Measurements from ENCODE around the gene TSR1. TPM values are rescaled to one million over a fixed set of nuclear protein-coding genes. Genes with fewer than 3 reads are reported as not detected.

The TSR1 gene
- total and polyA plus RNA-seq, 9 of the 15 experiments (the other 6 are each of a cell fraction or from before 2014, with no cell fraction given): 16.4 to 87.5 (median 55.2) TPM

DNA sequence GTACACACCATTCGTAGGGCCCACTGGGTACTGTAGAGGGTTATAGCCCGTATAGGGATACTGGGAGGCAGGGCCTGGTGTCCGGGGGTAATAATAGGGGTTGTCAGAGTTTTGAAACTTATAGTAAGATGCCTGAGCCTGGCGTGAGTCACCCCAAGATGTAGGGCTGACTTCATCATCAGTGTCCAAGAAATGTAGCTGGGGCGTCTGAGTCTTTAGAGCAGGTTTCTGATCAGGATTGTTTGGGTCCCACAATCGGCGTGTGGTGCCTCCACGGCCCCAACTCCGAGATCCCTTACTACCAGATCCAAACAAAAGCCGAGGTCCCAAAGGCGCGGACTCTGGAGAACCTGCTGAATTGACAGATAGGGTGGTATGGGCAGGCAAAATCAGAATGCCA, 37.1 kb downstream of the TSR1 start (continued):
- TF ChIP-seq, protein P1, sequence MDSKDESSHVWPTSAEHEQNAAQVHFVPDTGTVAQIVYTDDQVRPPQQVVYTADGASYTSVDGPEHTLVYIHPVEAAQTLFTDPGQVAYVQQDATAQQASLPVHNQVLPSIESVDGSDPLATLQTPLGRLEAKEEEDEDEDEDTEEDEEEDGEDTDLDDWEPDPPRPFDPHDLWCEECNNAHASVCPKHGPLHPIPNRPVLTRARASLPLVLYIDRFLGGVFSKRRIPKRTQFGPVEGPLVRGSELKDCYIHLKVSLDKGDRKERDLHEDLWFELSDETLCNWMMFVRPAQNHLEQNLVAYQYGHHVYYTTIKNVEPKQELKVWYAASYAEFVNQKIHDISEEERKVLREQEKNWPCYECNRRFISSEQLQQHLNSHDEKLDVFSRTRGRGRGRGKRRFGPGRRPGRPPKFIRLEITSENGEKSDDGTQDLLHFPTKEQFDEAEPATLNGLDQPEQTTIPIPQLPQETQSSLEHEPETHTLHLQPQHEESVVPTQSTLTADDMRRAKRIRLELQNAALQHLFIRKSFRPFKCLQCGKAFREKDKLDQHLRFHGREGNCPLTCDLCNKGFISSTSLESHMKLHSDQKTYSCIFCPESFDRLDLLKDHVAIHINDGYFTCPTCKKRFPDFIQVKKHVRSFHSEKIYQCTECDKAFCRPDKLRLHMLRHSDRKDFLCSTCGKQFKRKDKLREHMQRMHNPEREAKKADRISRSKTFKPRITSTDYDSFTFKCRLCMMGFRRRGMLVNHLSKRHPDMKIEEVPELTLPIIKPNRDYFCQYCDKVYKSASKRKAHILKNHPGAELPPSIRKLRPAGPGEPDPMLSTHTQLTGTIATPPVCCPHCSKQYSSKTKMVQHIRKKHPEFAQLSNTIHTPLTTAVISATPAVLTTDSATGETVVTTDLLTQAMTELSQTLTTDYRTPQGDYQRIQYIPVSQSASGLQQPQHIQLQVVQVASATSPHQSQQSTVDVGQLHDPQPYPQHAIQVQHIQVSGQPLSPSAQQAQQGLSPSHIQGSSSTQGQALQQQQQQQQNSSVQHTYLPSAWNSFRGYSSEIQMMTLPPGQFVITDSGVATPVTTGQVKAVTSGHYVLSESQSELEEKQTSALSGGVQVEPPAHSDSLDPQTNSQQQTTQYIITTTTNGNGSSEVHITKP (IDR thresholded peaks at IDR 0.05; ENCODE audit: partially characterized antibody): no peak
- TF ChIP-seq ZNF707 (CRISPR knock-in tag; conservative IDR thresholded peaks at IDR 0.05) (no peak), CBX5 (IDR thresholded peaks at IDR 0.05; ENCODE audit: borderline replicate concordance, low read depth) (no peak), ZNF174 (CRISPR knock-in tag; IDR thresholded peaks at IDR 0.05) (no peak), NR4A1 (CRISPR knock-in tag; IDR thresholded peaks at IDR 0.05) (no peak), NR4A1 (tag; IDR thresholded peaks at IDR 0.05) (no peak), PHB (CRISPR knock-in tag; IDR thresholded peaks at IDR 0.05) (no peak)

DNA sequence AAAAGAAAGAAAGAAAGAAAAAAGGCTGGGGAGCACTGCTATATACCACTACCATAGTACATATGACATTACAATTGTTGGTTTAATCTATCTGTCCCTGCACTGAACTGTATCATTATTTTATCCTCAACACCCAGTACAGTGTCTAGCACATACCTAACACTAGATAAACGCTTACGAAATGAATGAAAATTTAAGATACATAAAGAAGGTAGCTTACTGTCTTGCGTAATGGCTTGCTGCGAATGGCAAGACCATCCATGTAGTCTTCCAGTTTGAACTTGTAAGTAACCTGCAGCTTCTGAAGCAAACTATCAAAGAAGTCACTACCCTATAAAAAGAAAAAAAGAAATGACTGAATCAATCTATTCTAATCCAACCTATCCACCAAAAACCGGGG, 39.2 kb downstream of the TSR1 start:
- H3K9ac ChIP-seq (ENCODE audit: insufficient read depth in 1 of 2, low read depth in 2 of 2, low read length in 2 of 2): no peak overlapping the region
- no peak overlapping the region for H3K4me3 ChIP-seq
- in situ Hi-C loops (cut with MboI): no loop called here
- 93% methylated on average over 5 of the region's 5 CpGs for WGBS (ENCODE audit: insufficient coverage, low coverage, missing lambda C conversion rate)
- H3K9me1 ChIP-seq (ENCODE audit: control insufficient read depth, insufficient read depth, low read length): peaks cover 2% of the 10 kb centered on the region
- POLR2A ChIA-PET: no interaction called here
- intact Hi-C loops (cut with micrococcal nuclease): no loop called here
- FAIRE-seq: no peak
- peaks cover 7 to 10% of the 10 kb centered on the region in 2 experiments; a peak in 4 of 5 replicates for H3K4me1 ChIP-seq (replicated peaks in 1 of 2; ENCODE audit: control insufficient read depth in 2 of 2, insufficient read depth in 2 of 2, low read length in 2 of 2)
- H3K9me3 ChIP-seq (replicated peaks; ENCODE audit: control insufficient read depth, insufficient read depth, low read depth, low read length): no peaks in the 10 kb centered on the region
- H3K79me2 ChIP-seq (ENCODE audit: control insufficient read depth, insufficient read depth, low read length): peaks cover 13% of the 10 kb centered on the region
- no peak for ATAC-seq
- H2AFZ ChIP-seq (ENCODE audit: low read depth, low read length): no peak overlapping the region
- H3K4me2 ChIP-seq (ENCODE audit: insufficient read depth, low read length): no peak overlapping the region
- no peak for DNase-seq (ENCODE audit: extremely low read depth in 1 of 4, low spot score in 3 of 4)
- CTCF ChIA-PET (ENCODE audit: low intra/inter-chr PET ratio): no interaction called here
- BruUV-seq (replicated peaks): no TSS peak
- H3K27me3 ChIP-seq (ENCODE audit: control insufficient read depth in 2 of 2, insufficient read depth in 2 of 2, low read length in 2 of 2): no peaks in the 10 kb centered on the region
- no peaks in the 10 kb centered on the region for H4K20me1 ChIP-seq (replicated peaks; ENCODE audit: control insufficient read depth, insufficient read depth, low read length)
- no peak overlapping the region for H3K27ac ChIP-seq (ENCODE audit: extremely low read depth, low read depth, low read length)
- TF ChIP-seq ZNF347 (CRISPR knock-in tag; IDR thresholded peaks at IDR 0.05; ENCODE audit: low read depth) (no peak), OTX1 (CRISPR knock-in tag; IDR thresholded peaks at IDR 0.05) (no peak), CREM (IDR thresholded peaks at IDR 0.05; ENCODE audit: low read depth) (no peak), SMARCA4 (IDR thresholded peaks at IDR 0.05) (no peak), CEBPB (tag; IDR thresholded peaks at IDR 0.05) (peak; percentile 12; the same call in 1 of the 2 replicates)
- H3K36me3 ChIP-seq (ENCODE audit: control insufficient read depth, insufficient read depth, low read length): peaks cover 70% of the 10 kb centered on the region
